Vagina (tissue), 2 donors: ENCODE measurements around the gene SCLT1. TPM values are rescaled to one million over a fixed set of nuclear protein-coding genes. Genes with fewer than 3 reads are reported as not detected.

Experiments used
- DNase-seq, 2 donors: peaks; one replicate each; pipeline ENCODE4 v3.0.0-alpha.2; 2017; ENCODE audit errors: extremely low spot score in 2 of 2
- H3K27ac ChIP-seq: fragments of 200-600 bp; sonication (generic); one replicate; pipeline ENCODE4 v1.5.1; 2019
- H3K27me3 ChIP-seq: fragments of 200-600 bp; sonication (generic); one replicate; pipeline ENCODE4 v1.5.1; 2019
- H3K36me3 ChIP-seq, 2 donors: fragments of 200-600 bp; sonication (generic); one replicate each; pipeline ENCODE4 v1.5.1; 2017 to 2019
- H3K4me1 ChIP-seq: fragments of 200-600 bp; sonication (generic); one replicate; pipeline ENCODE4 v1.5.1; 2019
- H3K4me3 ChIP-seq, 2 donors: fragments of 200-600 bp; sonication (generic); 1 replicate in 1 of 2; 2 replicates in 1 of 2; pipeline ENCODE4 v1.5.1; 2016 to 2019
- H3K9me3 ChIP-seq: fragments of 200-600 bp; sonication (generic); one replicate; pipeline ENCODE4 v1.5.1; 2019
- CTCF ChIP-seq, 3 experiments: fragments of 450-650 bp in 2 of 3; fragments of 200-600 bp in 1 of 3; sonication (generic) in 1 of 3; IDR thresholded peaks; one replicate each; pipeline ENCODE4 v1.5.1; 2017 to 2019; ENCODE audit warnings: antibody characterized with exemption in 3 of 3, mild to moderate bottlenecking in 2 of 3, moderate library complexity in 2 of 3
- POLR2A ChIP-seq, 2 donors: fragments of 450-650 bp; IDR thresholded peaks; one replicate each; pipeline ENCODE4 v1.6.1; 2017; ENCODE audit warnings: antibody characterized with exemption in 2 of 2, mild to moderate bottlenecking in 2 of 2, moderate library complexity in 2 of 2
- POLR2AphosphoS5 ChIP-seq, 2 donors: sonication (generic); formaldehyde crosslinking; IDR thresholded peaks; one replicate each; pipeline ENCODE4 v1.9.0; 2017; ENCODE audit warnings: antibody characterized with exemption in 2 of 2, mild to moderate bottlenecking in 2 of 2, low read depth in 1 of 2; ENCODE audit not compliant: insufficient read depth in 1 of 2
- intact Hi-C: fragments of 100-400 bp; cut with DNase I; formaldehyde crosslinking; loops from one replicate; pipeline ENCODE4 v1.15.1; 2023
- total RNA-seq: library from RNA; depleted of rRNA; stranded (reverse); fragments of >200 nt; gene quantifications from one replicate; pipeline ENCODE4 v1.2.3, GENCODE V29; 2016

Gene SCLT1
- total RNA-seq, 1 donor from 2014 or later, result 18.9 TPM

GRCh38 chr4:128856246-128856645 is 237.1 kb downstream of the SCLT1 start:
- Histone ChIP-seq H3K36me3 (peaks cover 0 to 75% of the 10 kb centered on the region in 2 donors), H3K4me3 (no peak overlapping the region), H3K27me3 (no peaks in the 10 kb centered on the region), H3K27ac (no peak overlapping the region), H3K9me3 (no peaks in the 10 kb centered on the region), H3K4me1 (peaks cover 24% of the 10 kb centered on the region)
- TF ChIP-seq POLR2AphosphoS5 (IDR thresholded peaks at IDR 0.05; ENCODE audit: insufficient read depth in 1 of 2, low read depth in 1 of 2) (no peak), POLR2A (IDR thresholded peaks at IDR 0.05) (no peak), CTCF (IDR thresholded peaks at IDR 0.05) (no peak)
- no peak for DNase-seq
- intact Hi-C loops, result no loop called here

- Histone ChIP-seq H3K4me3 (no peak overlapping the region), H3K4me1 (peaks cover 23% of the 10 kb centered on the region), H3K9me3 (no peaks in the 10 kb centered on the region), H3K27ac (no peak overlapping the region), H3K36me3 (peaks cover 0 to 74% of the 10 kb centered on the region in 2 donors), H3K27me3 (no peaks in the 10 kb centered on the region)
- intact Hi-C loops, result no loop called here
- TF ChIP-seq POLR2AphosphoS5 (IDR thresholded peaks at IDR 0.05; ENCODE audit: insufficient read depth in 1 of 2, low read depth in 1 of 2) (no peak), POLR2A (IDR thresholded peaks at IDR 0.05) (no peak), CTCF (IDR thresholded peaks at IDR 0.05) (no peak)
- no peak for DNase-seq
Observed at GRCh38 chr4:128855621-128856020, 237.7 kb downstream of the SCLT1 start.

DNA sequence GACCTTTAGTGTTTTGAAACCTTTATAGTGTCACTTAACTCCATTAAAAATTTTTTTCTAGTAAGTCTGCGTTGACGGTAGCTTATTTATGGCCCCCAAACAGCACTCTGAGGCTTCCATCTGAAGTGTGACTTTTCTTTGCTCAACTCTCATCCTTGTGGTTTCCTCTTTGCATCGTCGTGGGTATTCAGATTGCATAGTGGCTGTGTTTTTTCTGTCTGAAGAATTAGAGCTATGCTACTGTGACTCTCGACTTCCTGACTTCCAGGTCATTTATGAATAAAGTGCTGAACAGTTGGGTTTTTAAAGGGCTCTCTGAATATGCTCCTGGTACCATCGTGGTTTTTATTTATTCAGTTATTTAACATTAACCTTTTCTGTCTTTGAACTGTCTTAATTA is 238.9 kb downstream of the SCLT1 start:
- Histone ChIP-seq H3K36me3 (peaks cover 0 to 80% of the 10 kb centered on the region in 2 donors), H3K27ac (no peak overlapping the region), H3K27me3 (no peaks in the 10 kb centered on the region), H3K9me3 (no peaks in the 10 kb centered on the region), H3K4me1 (peaks cover 12% of the 10 kb centered on the region), H3K4me3 (no peak overlapping the region)
- DNase-seq, result no peak
- intact Hi-C loops, result no loop called here
- TF ChIP-seq POLR2AphosphoS5 (IDR thresholded peaks at IDR 0.05; ENCODE audit: insufficient read depth in 1 of 2, low read depth in 1 of 2) (no peak), POLR2A (IDR thresholded peaks at IDR 0.05) (no peak), CTCF (IDR thresholded peaks at IDR 0.05) (no peak)

GRCh38 chr4:128853741-128854140 is 239.6 kb downstream of the SCLT1 start:
- Histone ChIP-seq H3K4me3 (no peak overlapping the region), H3K9me3 (no peaks in the 10 kb centered on the region), H3K27me3 (no peaks in the 10 kb centered on the region), H3K27ac (no peak overlapping the region), H3K36me3 (peaks cover 0 to 87% of the 10 kb centered on the region in 2 donors), H3K4me1 (peaks cover 6% of the 10 kb centered on the region)
- TF ChIP-seq CTCF (IDR thresholded peaks at IDR 0.05) (no peak), POLR2A (IDR thresholded peaks at IDR 0.05) (no peak), POLR2AphosphoS5 (IDR thresholded peaks at IDR 0.05; ENCODE audit: insufficient read depth in 1 of 2, low read depth in 1 of 2) (no peak)
- intact Hi-C loops, result no loop called here
- no peak for DNase-seq

- TF ChIP-seq CTCF (IDR thresholded peaks at IDR 0.05) (no peak), POLR2AphosphoS5 (IDR thresholded peaks at IDR 0.05; ENCODE audit: insufficient read depth in 1 of 2, low read depth in 1 of 2) (no peak), POLR2A (IDR thresholded peaks at IDR 0.05) (no peak)
- H3K27ac ChIP-seq, result no peak overlapping the region
- H3K36me3 ChIP-seq, result peaks cover 0 to 84% of the 10 kb centered on the region in 2 donors
- H3K27me3 ChIP-seq, result no peaks in the 10 kb centered on the region
- no peaks in the 10 kb centered on the region for H3K9me3 ChIP-seq
- no peak for DNase-seq
- H3K4me1 ChIP-seq, result peaks cover under 1% of the 10 kb centered on the region
- intact Hi-C loops, result no loop called here
- no peak overlapping the region for H3K4me3 ChIP-seq
Observed at GRCh38 chr4:128850252-128850651, 243.1 kb downstream of the SCLT1 start.
